Immature natural killer cell (primary cell): ENCODE results near the gene TTC1. TPM values are rescaled to one million over a fixed set of nuclear protein-coding genes. Genes with fewer than 3 reads are reported as not detected.
"Not testable (repeated sequence)": the region's sequence is repeated elsewhere in the genome, so short reads cannot be mapped to it uniquely, and the experiment has no call there.

Experiments used
- DNase-seq, 3 donors: peaks; one replicate each; pipeline ENCODE4 v3.0.0; 2022; ENCODE audit warnings: mixed read lengths in 1 of 3
- H3K27ac Mint-ChIP-seq, 6 donors: one replicate each; pipeline ENCODE4 v1.8.0; 2020; ENCODE audit warnings: mixed read lengths in 6 of 6, mild to moderate bottlenecking in 5 of 6, inconsistent platforms in 4 of 6, moderate library complexity in 3 of 6
- H3K27me3 Mint-ChIP-seq, 3 donors: one replicate each; pipeline ENCODE4 v1.8.0; 2020 to 2021; ENCODE audit warnings: low read depth in 3 of 3, mild to moderate bottlenecking in 3 of 3, mixed read lengths in 3 of 3, moderate library complexity in 3 of 3, inconsistent platforms in 1 of 3
- H3K36me3 Mint-ChIP-seq, 3 donors: one replicate each; pipeline ENCODE4 v1.8.0; 2020; ENCODE audit warnings: mixed read lengths in 3 of 3, inconsistent platforms in 2 of 3, mild to moderate bottlenecking in 2 of 3
- H3K4me1 Mint-ChIP-seq, 2 donors: one replicate each; pipeline ENCODE4 v1.8.0; 2020; ENCODE audit warnings: inconsistent platforms in 2 of 2, mild to moderate bottlenecking in 2 of 2, mixed read lengths in 2 of 2, moderate library complexity in 1 of 2
- H3K4me3 Mint-ChIP-seq, 5 donors: one replicate each; pipeline ENCODE4 v1.8.0; 2020; ENCODE audit warnings: mild to moderate bottlenecking in 5 of 5, mixed read lengths in 5 of 5, inconsistent platforms in 3 of 5, moderate library complexity in 3 of 5
- H3K9me3 Mint-ChIP-seq, 6 donors: one replicate each; pipeline ENCODE4 v1.8.0; 2020; ENCODE audit warnings: mild to moderate bottlenecking in 6 of 6, mixed read lengths in 6 of 6, inconsistent platforms in 4 of 6, moderate library complexity in 3 of 6
- polyA plus RNA-seq, 3 donors: library from polyadenylated mRNA; unstranded; fragments of 300-500 nt; fragmentation: Illumina TruSeq; gene quantifications; one replicate each; pipeline ENCODE4 v1.2.3, GENCODE V29; 2021

The TTC1 gene
- polyA plus RNA-seq, 3 donors from 2014 or later: 90.2 to 129 (median 104) TPM

- no peak for DNase-seq
- H3K27ac Mint-ChIP-seq: peak overlapping the region in 1 of 6 donors; percentile 64
- H3K4me1 Mint-ChIP-seq: peaks cover 3 to 6% of the 10 kb centered on the region in 2 donors
- peaks cover 7 to 20% (median 7%) of the 10 kb centered on the region in 3 donors for H3K36me3 Mint-ChIP-seq
- no peaks in the 10 kb centered on the region for H3K27me3 Mint-ChIP-seq
- H3K9me3 Mint-ChIP-seq: no peaks in the 10 kb centered on the region
- no peak overlapping the region for H3K4me3 Mint-ChIP-seq
Measured at GRCh38 chr5:160064995-160065614, 56.2 kb downstream of the TTC1 start.

DNA sequence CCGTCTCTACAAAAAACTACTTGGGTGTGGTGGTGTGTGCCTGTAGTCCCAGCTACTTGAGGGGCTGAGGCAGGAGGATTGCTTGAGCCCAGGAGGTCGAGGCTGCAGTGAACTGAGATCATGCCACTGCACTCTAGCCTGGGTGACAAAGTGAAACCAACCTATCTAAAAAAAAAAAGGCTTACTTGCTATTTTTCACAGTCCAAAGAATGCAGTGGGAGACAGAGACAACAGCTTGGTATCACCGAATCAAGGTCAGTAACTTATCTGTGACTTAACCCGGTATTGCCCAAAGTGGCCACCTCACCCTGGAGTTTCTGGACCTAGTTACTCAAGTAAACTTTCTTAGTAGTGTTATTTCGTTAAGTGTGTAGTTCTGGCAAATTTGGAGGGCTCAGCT, 60.2 kb downstream of the TTC1 start:
- not testable (repeated sequence) for DNase-seq, H3K9me3 Mint-ChIP-seq, H3K27me3 Mint-ChIP-seq, H3K4me1 Mint-ChIP-seq, H3K36me3 Mint-ChIP-seq, H3K4me3 Mint-ChIP-seq
- peak overlapping the region in 1 of 6 donors; percentile 69 for H3K27ac Mint-ChIP-seq

DNA sequence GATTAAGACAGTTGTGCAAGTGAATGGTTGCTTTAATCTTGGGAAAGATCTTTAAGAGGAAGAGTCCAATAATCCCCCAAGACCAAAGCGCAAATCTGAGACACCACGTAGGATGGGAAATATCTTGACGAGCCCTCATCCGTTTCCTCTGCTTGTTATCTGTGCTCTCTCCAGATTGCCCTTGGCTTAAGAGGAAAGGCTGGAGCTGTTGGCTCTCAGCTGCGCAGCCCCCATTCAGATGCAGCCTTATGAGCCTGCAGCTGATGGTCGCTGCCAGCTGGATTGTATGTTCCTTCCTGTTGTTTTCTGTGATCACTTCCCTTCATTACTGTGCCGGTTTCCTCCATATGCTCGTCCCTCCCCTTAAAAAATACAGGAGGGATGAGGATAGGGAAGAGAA, 62.6 kb downstream of the TTC1 start:
- peak overlapping the region in 1 of 6 donors; percentile 17 for H3K27ac Mint-ChIP-seq
- H3K36me3 Mint-ChIP-seq: peaks cover 0 to 14% (median 0%) of the 10 kb centered on the region in 3 donors
- peaks cover 3 to 6% of the 10 kb centered on the region in 2 donors for H3K4me1 Mint-ChIP-seq

GRCh38 chr5:160071916-160072315, 63.0 kb downstream of the TTC1 start:
- no peaks in the 10 kb centered on the region for H3K9me3 Mint-ChIP-seq
- H3K36me3 Mint-ChIP-seq: peaks cover 0 to 14% (median 0%) of the 10 kb centered on the region in 3 donors
- peak overlapping the region in 1 of 6 donors; percentile 17 for H3K27ac Mint-ChIP-seq
- DNase-seq: no peak
- H3K27me3 Mint-ChIP-seq: no peaks in the 10 kb centered on the region
- H3K4me3 Mint-ChIP-seq: no peak overlapping the region
- peaks cover 3 to 6% of the 10 kb centered on the region in 2 donors for H3K4me1 Mint-ChIP-seq

More for the DNA sequence above, 62.6 kb downstream of the TTC1 start:
- Mint-ChIP-seq H3K27me3 (no peaks in the 10 kb centered on the region), H3K4me3 (no peak overlapping the region), H3K9me3 (no peaks in the 10 kb centered on the region)
- no peak for DNase-seq

- Mint-ChIP-seq H3K9me3 (no peaks in the 10 kb centered on the region), H3K36me3 (peaks cover 0 to 22% (median 10%) of the 10 kb centered on the region in 3 donors), H3K27ac (peak overlapping the region in 1 of 6 donors; percentile 52), H3K27me3 (no peaks in the 10 kb centered on the region), H3K4me3 (no peak overlapping the region), H3K4me1 (no peaks in the 10 kb centered on the region)
- no peak for DNase-seq
Measured at GRCh38 chr5:160075073-160075472, 66.1 kb downstream of the TTC1 start.

- Mint-ChIP-seq H3K27ac (no peak overlapping the region), H3K36me3 (peaks cover 0 to 22% (median 10%) of the 10 kb centered on the region in 3 donors), H3K4me3 (no peak overlapping the region), H3K9me3 (no peaks in the 10 kb centered on the region), H3K27me3 (no peaks in the 10 kb centered on the region), H3K4me1 (no peaks in the 10 kb centered on the region)
- no peak for DNase-seq
Measured at GRCh38 chr5:160076997-160077396, 68.1 kb downstream of the TTC1 start.

- no peak for DNase-seq
- Mint-ChIP-seq H3K27ac (no peak overlapping the region), H3K36me3 (peaks cover 0 to 19% (median 10%) of the 10 kb centered on the region in 3 donors), H3K27me3 (no peaks in the 10 kb centered on the region), H3K9me3 (no peaks in the 10 kb centered on the region), H3K4me1 (no peaks in the 10 kb centered on the region), H3K4me3 (no peak overlapping the region)
Measured at GRCh38 chr5:160079753-160080152, 70.8 kb downstream of the TTC1 start.

DNA sequence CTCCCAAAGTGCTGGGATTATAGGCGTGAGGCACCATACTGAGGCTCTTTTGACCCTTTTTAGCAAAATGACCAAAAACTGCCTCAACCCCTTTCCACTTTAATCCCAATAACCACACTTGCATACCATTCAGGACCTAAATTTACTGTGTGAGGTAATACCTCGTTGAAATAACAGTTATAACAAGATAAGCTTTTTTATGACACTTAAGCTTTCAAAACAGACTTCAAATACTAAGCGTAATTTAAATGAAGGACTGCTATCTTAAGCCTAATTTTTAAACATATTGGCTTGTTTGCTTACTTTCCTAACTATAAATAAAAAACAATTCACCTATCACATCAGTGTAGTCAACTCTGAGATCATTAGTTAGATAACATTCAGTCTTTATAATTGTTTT, 72.6 kb downstream of the TTC1 start:
- Mint-ChIP-seq H3K9me3 (no peaks in the 10 kb centered on the region), H3K27ac (no peak overlapping the region), H3K4me1 (no peaks in the 10 kb centered on the region), H3K36me3 (peaks cover 0 to 13% (median 10%) of the 10 kb centered on the region in 3 donors), H3K27me3 (no peaks in the 10 kb centered on the region), H3K4me3 (no peak overlapping the region)
- no peak for DNase-seq

DNA sequence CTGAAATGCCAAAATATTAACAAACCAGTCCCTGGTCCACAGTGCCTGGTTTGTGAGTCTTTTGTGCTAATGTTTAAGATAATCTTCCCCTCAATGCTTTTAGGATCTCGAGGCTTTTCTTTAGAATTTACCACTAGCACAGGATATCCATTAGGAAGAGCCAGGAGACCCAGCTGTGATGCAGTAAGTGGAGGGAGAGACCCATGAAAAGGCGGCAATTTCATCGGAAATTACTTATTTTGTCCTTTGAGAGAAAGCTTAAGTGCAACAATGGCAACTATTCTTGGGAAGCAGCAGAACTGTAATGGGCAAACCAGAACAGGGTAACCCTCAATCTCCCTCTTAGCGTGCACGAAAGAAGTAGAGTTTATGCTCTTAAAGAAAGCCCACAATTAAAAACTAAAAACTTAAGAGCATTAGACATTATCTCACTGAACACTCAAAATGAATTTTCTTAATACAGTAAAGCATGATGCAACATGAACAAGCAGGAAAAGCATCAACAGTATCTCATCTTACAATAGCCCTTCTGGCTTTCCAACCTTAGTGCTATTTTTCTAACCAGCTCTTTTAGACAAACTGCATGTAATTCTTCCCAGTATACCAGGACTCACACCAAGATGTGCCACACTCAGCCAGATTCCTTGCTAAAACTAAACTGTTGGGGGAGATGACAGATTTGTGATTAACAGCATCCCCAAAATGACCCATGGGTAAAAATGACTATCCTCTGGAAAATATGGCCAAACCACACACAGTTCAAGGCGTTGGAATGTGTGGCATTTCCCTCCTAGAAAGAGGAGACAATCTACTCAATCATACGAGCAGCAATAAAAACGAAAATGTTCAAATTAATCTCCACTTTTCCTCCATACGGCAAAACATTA, 73.9 kb downstream of the TTC1 start:
- no peaks in the 10 kb centered on the region for H3K4me1 Mint-ChIP-seq
- H3K27ac Mint-ChIP-seq: no peak overlapping the region
- DNase-seq: no peak
- no peaks in the 10 kb centered on the region for H3K9me3 Mint-ChIP-seq
- H3K36me3 Mint-ChIP-seq: peaks cover 0 to 7% (median 6%) of the 10 kb centered on the region in 3 donors
- no peak overlapping the region for H3K4me3 Mint-ChIP-seq
- no peaks in the 10 kb centered on the region for H3K27me3 Mint-ChIP-seq

DNA sequence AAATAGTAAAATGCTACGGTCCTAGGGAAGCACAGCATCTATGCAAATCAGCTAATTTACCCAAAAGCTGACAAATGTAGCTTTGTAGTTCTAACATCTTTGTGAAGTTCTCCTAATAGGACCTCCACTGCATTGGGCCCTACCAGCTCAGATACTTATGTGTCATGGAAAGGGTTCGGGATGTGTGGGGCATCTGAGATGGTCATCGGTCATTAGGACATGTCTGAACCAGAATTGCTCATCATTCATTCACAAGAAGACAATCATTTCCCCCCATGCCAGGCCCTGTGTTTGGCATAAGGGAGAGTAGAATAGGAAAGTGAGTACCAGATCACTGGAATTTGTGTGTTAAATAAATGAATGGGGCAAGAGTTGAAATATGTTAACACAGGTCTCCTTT, 74.6 kb downstream of the TTC1 start:
- no peaks in the 10 kb centered on the region for H3K9me3 Mint-ChIP-seq
- H3K36me3 Mint-ChIP-seq: peaks cover 0 to 2% (median 2%) of the 10 kb centered on the region in 3 donors
- H3K27ac Mint-ChIP-seq: no peak overlapping the region
- no peaks in the 10 kb centered on the region for H3K27me3 Mint-ChIP-seq
- no peak overlapping the region for H3K4me3 Mint-ChIP-seq
- DNase-seq: no peak
- no peaks in the 10 kb centered on the region for H3K4me1 Mint-ChIP-seq

GRCh38 chr5:160084144-160084543, 75.2 kb downstream of the TTC1 start:
- Mint-ChIP-seq H3K27me3 (no peaks in the 10 kb centered on the region), H3K36me3 (no peaks in the 10 kb centered on the region), H3K4me1 (no peaks in the 10 kb centered on the region), H3K4me3 (no peak overlapping the region), H3K9me3 (no peaks in the 10 kb centered on the region), H3K27ac (no peak overlapping the region)
- DNase-seq: no peak

GRCh38 chr5:160087199-160087598, 78.3 kb downstream of the TTC1 start:
- no peaks in the 10 kb centered on the region for H3K9me3 Mint-ChIP-seq
- no peaks in the 10 kb centered on the region for H3K4me1 Mint-ChIP-seq

DNA sequence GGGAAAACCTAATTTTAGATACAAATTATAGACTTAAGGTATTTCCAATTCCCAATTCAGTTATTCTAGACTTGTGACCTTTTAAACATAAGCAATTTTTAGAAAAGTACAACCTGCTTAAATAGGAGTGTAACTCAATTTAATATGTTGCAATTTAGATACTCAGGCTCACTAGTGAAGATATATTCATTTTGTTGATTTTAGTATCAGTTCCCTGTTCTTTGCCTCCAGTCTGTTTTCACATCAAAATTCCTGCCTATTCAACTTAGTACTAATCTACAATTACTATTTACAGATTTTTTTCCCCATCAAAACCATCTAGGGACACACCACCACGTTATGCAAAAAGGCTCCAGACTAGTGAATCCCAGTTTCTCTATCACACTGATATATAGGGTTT, 79.9 kb downstream of the TTC1 start:
- H3K27me3 Mint-ChIP-seq: no peaks in the 10 kb centered on the region
- H3K36me3 Mint-ChIP-seq: peaks cover 10 to 17% (median 17%) of the 10 kb centered on the region in 3 donors
- H3K27ac Mint-ChIP-seq: peak overlapping the region in 1 of 6 donors; percentile 71
- H3K4me1 Mint-ChIP-seq: peaks cover 0 to 6% of the 10 kb centered on the region in 2 donors
- no peak overlapping the region for H3K4me3 Mint-ChIP-seq
- H3K9me3 Mint-ChIP-seq: no peaks in the 10 kb centered on the region
- DNase-seq: no peak

More at GRCh38 chr5:160087199-160087598, 78.3 kb downstream of the TTC1 start:
- no peak overlapping the region for H3K27ac Mint-ChIP-seq
- DNase-seq: no peak
- H3K4me3 Mint-ChIP-seq: no peak overlapping the region
- no peaks in the 10 kb centered on the region for H3K27me3 Mint-ChIP-seq
- H3K36me3 Mint-ChIP-seq: peaks cover 0 to 2% (median 2%) of the 10 kb centered on the region in 3 donors

GRCh38 chr5:160089531-160089930, 80.6 kb downstream of the TTC1 start:
- no peak for DNase-seq
- Mint-ChIP-seq H3K4me1 (peaks cover 0 to 6% of the 10 kb centered on the region in 2 donors), H3K27me3 (no peaks in the 10 kb centered on the region), H3K4me3 (no peak overlapping the region), H3K9me3 (no peaks in the 10 kb centered on the region), H3K27ac (no peak overlapping the region), H3K36me3 (peaks cover 17 to 23% (median 22%) of the 10 kb centered on the region in 3 donors)
